ENCODE data around the gene EHD1. TPM values are rescaled to one million over a fixed set of nuclear protein-coding genes. Genes with fewer than 3 reads are reported as not detected.

EHD1 gene
- total and polyA plus RNA-seq, 2 of the 8 experiments (the other 6 are each of a cell fraction or from before 2014, with no cell fraction given): 31.5 to 42.9 TPM

- CTCF ChIA-PET (ENCODE audit: partially characterized antibody): interaction anchor here (0.7 to 2.6 kb wide), 9 partner anchors 13 to 168 kb away, joined by 3 to 11 read pairs (median 4); partner anchors contain the start of genes BATF2 and GPHA2
- H4K20me1 ChIP-seq (replicated peaks in 1 of 2; ENCODE audit: control insufficient read depth in 1 of 2, insufficient read depth in 2 of 2, low read length in 2 of 2): peaks cover 2 to 6% of the 10 kb centered on the region in 2 experiments
- H3K18ac ChIP-seq (ENCODE audit: extremely low read depth, low read length): no peak overlapping the region
- no peak overlapping the region for H2BK20ac ChIP-seq (ENCODE audit: low read length)
- no peak overlapping the region for H3K4ac ChIP-seq (replicated peaks; ENCODE audit: insufficient read length, low read depth, low read length)
- WGBS, 2 experiments (ENCODE audit: extremely low coverage in 1 of 2, insufficient coverage in 1 of 2, insufficient read length in 1 of 2, insufficient replicate concordance in 2 of 2, low coverage in 1 of 2, low lambda C conversion rate in 2 of 2, missing lambda C conversion rate in 1 of 2): 90% methylated on average over 28 of the region's 39 CpGs; no CpG with 5 or more reads in 1 of the 2 experiments
- H3K4me1 ChIP-seq (replicated peaks in 1 of 4; ENCODE audit: control insufficient read depth in 3 of 4, insufficient read depth in 4 of 4, low read length in 3 of 4): no peaks in the 10 kb centered on the region
- no peak overlapping the region for H2BK120ac ChIP-seq (replicated peaks; ENCODE audit: low read depth, low read length)
- H2BK5ac ChIP-seq (ENCODE audit: low read depth, low read length): no peak overlapping the region
- H3K27ac ChIP-seq (ENCODE audit: low read depth, low read length): no peak overlapping the region
- H3K79me2 ChIP-seq (ENCODE audit: control insufficient read depth in 1 of 2, insufficient read depth in 2 of 2, low read length in 2 of 2): no peaks in the 10 kb centered on the region
- no peak overlapping the region for H4K91ac ChIP-seq (replicated peaks; ENCODE audit: insufficient read length, low read length)
- H3K56ac ChIP-seq (replicated peaks; ENCODE audit: insufficient read length, low read depth, low read length): no peak overlapping the region
- no peak overlapping the region for H4K5ac ChIP-seq (ENCODE audit: insufficient read length, low read depth, low read length)
- H3K9ac ChIP-seq (replicated peaks in 1 of 4; ENCODE audit: extremely low read depth in 1 of 4, low read depth in 3 of 4, low read length in 3 of 4): no peak overlapping the region
- H3K23ac ChIP-seq (ENCODE audit: insufficient read length): no peak overlapping the region
- no peak overlapping the region for H3K4me2 ChIP-seq (ENCODE audit: insufficient read depth in 1 of 2, low read depth in 2 of 2, low read length in 2 of 2)
- FAIRE-seq (no peak), DNase-seq (ENCODE audit: low read depth in 1 of 2, low spot score in 2 of 2) (no peak)
- no peak overlapping the region for H3K14ac ChIP-seq (ENCODE audit: insufficient read length)
- no peak overlapping the region for H2BK15ac ChIP-seq (ENCODE audit: low read length)
- no peak overlapping the region for H2BK12ac ChIP-seq (ENCODE audit: low read depth, low read length)
- no peak overlapping the region for H3K4me3 ChIP-seq (ENCODE audit: extremely low read depth in 1 of 4, insufficient read depth in 2 of 4, low read depth in 3 of 4, low read length in 4 of 4)
- POLR2A ChIA-PET (ENCODE audit: partially characterized antibody): interaction anchor here (0.6 kb wide), 1 partner anchor 208 kb away, joined by 3 read pairs; the partner anchor contains the start of gene ZNHIT2
- H3K23me2 ChIP-seq (ENCODE audit: low read depth, low read length): no peaks in the 10 kb centered on the region
- no peak overlapping the region for H2AK5ac ChIP-seq (ENCODE audit: low read depth, low read length)
- peaks cover 4 to 26% (median 18%) of the 10 kb centered on the region in 4 experiments; a peak in 6 of 8 replicates for H3K36me3 ChIP-seq (ENCODE audit: control insufficient read depth in 2 of 4, insufficient read depth in 4 of 4, low read length in 3 of 4)
- H2AFZ ChIP-seq (ENCODE audit: low read length): no peak overlapping the region
- no peaks in the 10 kb centered on the region for H3K27me3 ChIP-seq (replicated peaks in 1 of 4; ENCODE audit: control insufficient read depth in 3 of 4, extremely low read depth in 1 of 4, insufficient read depth in 3 of 4, low read length in 3 of 4)
- no peaks in the 10 kb centered on the region for H3K79me1 ChIP-seq (ENCODE audit: low read depth, low read length)
- no peaks in the 10 kb centered on the region for H3K9me3 ChIP-seq (ENCODE audit: insufficient read depth in 2 of 2, low read depth in 1 of 2, low read length in 1 of 2)
- no peak overlapping the region; the same call in 1 of the 2 replicates for H4K8ac ChIP-seq (ENCODE audit: extremely low read depth, insufficient read depth, low read length)
- TF ChIP-seq BRCA1 (IDR thresholded peaks at IDR 0.05; ENCODE audit: low read depth, low read length) (no peak), MAFK (IDR thresholded peaks at IDR 0.05; ENCODE audit: low read depth, low read length) (no peak), SRF (IDR thresholded peaks at IDR 0.05; ENCODE audit: low read depth, low read length) (no peak), HDAC6 (IDR thresholded peaks at IDR 0.05; ENCODE audit: low read depth, low read length) (no peak), EZH2 (IDR thresholded peaks at IDR 0.05; ENCODE audit: low read depth, low read length, severe bottlenecking) (no peak), SUZ12 (IDR thresholded peaks at IDR 0.05; ENCODE audit: low read length) (no peak), NANOG (IDR thresholded peaks at IDR 0.05; ENCODE audit: insufficient read depth, low read depth, low read length, poor library complexity, severe bottlenecking) (no peak), ASH2L (IDR thresholded peaks at IDR 0.05; ENCODE audit: low read length) (no peak), CHD1 (IDR thresholded peaks at IDR 0.05; ENCODE audit: low read depth, low read length) (no peak), SIN3A (conservative IDR thresholded peaks at IDR 0.05 in 1 of 2, IDR thresholded peaks at IDR 0.05 in 1 of 2; ENCODE audit: low read depth in 1 of 2, low read length in 2 of 2) (no peak), EP300 (IDR thresholded peaks at IDR 0.05; ENCODE audit: borderline replicate concordance in 1 of 2, low read depth in 2 of 2, low read length in 2 of 2) (no peak), KDM1A (IDR thresholded peaks at IDR 0.05; ENCODE audit: borderline replicate concordance, low read length) (no peak), SIRT6 (IDR thresholded peaks at IDR 0.05; ENCODE audit: low read length) (no peak)
Measured at GRCh38 chr11:64909653-64910343, 31.4 kb upstream of the EHD1 start.
